Measurements from ENCODE around the gene HNRNPLL.
"Not testable (repeated sequence)": the region's sequence is repeated elsewhere in the genome, so short reads cannot be mapped to it uniquely, and the experiment has no call there.

The HNRNPLL gene

GRCh38 chr2:38602732-38603401 lies at the start of gene HNRNPLL:
HNRNPLL (minus strand) TSS chr2:38602928; CDS start chr2:38602626, 302 bp downstream.
- peak; percentile 89 to 97 for DNase-seq (ENCODE audit: low read depth in 1 of 2, low spot score in 1 of 2)

GRCh38 chr2:38650717-38651116 lies 48.0 kb upstream of the HNRNPLL start:
- no peak for DNase-seq (ENCODE audit: low read depth in 1 of 2, low spot score in 1 of 2)

GRCh38 chr2:38650012-38650411 lies 47.3 kb upstream of the HNRNPLL start:
- no peak for DNase-seq (ENCODE audit: low read depth in 1 of 2, low spot score in 1 of 2)

GRCh38 chr2:38649176-38649728 lies 46.5 kb upstream of the HNRNPLL start:
- DNase-seq (ENCODE audit: low read depth in 1 of 2, low spot score in 1 of 2): no peak

- no peak for DNase-seq (ENCODE audit: low read depth in 1 of 2, low spot score in 1 of 2)
These were observed 45.5 kb upstream of the HNRNPLL start for GRCh38 chr2:38648107-38648761.

- not testable (repeated sequence) for DNase-seq (ENCODE audit: low read depth in 1 of 2, low spot score in 1 of 2)
These were observed 41.2 kb upstream of the HNRNPLL start for GRCh38 chr2:38643683-38644511.

- no peak for DNase-seq (ENCODE audit: low read depth in 1 of 2, low spot score in 1 of 2)
These were observed 40.4 kb upstream of the HNRNPLL start for GRCh38 chr2:38643021-38643671.

- DNase-seq (ENCODE audit: low read depth in 1 of 2, low spot score in 1 of 2): not testable (repeated sequence)
These were observed 39.8 kb upstream of the HNRNPLL start for GRCh38 chr2:38642373-38643017.

- no peak for DNase-seq (ENCODE audit: low read depth in 1 of 2, low spot score in 1 of 2)
These were observed 33.3 kb upstream of the HNRNPLL start for GRCh38 chr2:38636069-38636468.

GRCh38 chr2:38635139-38635538 lies 32.4 kb upstream of the HNRNPLL start:
- DNase-seq (ENCODE audit: low read depth in 1 of 2, low spot score in 1 of 2): no peak

GRCh38 chr2:38634684-38635083 lies 32.0 kb upstream of the HNRNPLL start:
- DNase-seq (ENCODE audit: low read depth in 1 of 2, low spot score in 1 of 2): no peak

GRCh38 chr2:38633895-38634294 lies 31.2 kb upstream of the HNRNPLL start:
- no peak for DNase-seq (ENCODE audit: low read depth in 1 of 2, low spot score in 1 of 2)

- no peak for DNase-seq (ENCODE audit: low read depth in 1 of 2, low spot score in 1 of 2)
These were observed 30.3 kb upstream of the HNRNPLL start for GRCh38 chr2:38632980-38633379.

GRCh38 chr2:38631976-38632375 lies 29.2 kb upstream of the HNRNPLL start:
- DNase-seq (ENCODE audit: low read depth in 1 of 2, low spot score in 1 of 2): no peak

GRCh38 chr2:38629684-38630083 lies 27.0 kb upstream of the HNRNPLL start:
- no peak for DNase-seq (ENCODE audit: low read depth in 1 of 2, low spot score in 1 of 2)

GRCh38 chr2:38627391-38627790 lies 24.7 kb upstream of the HNRNPLL start:
- no peak for DNase-seq (ENCODE audit: low read depth in 1 of 2, low spot score in 1 of 2)

GRCh38 chr2:38626326-38627035 lies 23.8 kb upstream of the HNRNPLL start:
- DNase-seq (ENCODE audit: low read depth in 1 of 2, low spot score in 1 of 2): no peak

GRCh38 chr2:38622210-38622609 lies 19.5 kb upstream of the HNRNPLL start:
- no peak for DNase-seq (ENCODE audit: low read depth in 1 of 2, low spot score in 1 of 2)

- no peak for DNase-seq (ENCODE audit: low read depth in 1 of 2, low spot score in 1 of 2)
These were observed 18.3 kb upstream of the HNRNPLL start for GRCh38 chr2:38621018-38621417.
